Upper lobe of left lung (tissue), 4 donors: Measurements from ENCODE around the gene TMEM43.

Source experiments
- CTCF ChIP-seq, 6 experiments: fragments of 450-650 bp in 4 of 6; fragments of 200-600 bp in 2 of 6; sonication (generic) in 2 of 6; IDR thresholded peaks; one replicate each; pipeline ENCODE4 v1.5.1; 2016 to 2019; ENCODE audit warnings: antibody characterized with exemption in 6 of 6
- EP300 ChIP-seq, 4 donors: sonication (generic); formaldehyde crosslinking; IDR thresholded peaks; one replicate each; pipeline ENCODE4 v1.5.1; 2017; ENCODE audit warnings: antibody characterized with exemption in 4 of 4, control low read depth in 2 of 4
- POLR2A ChIP-seq, 4 donors: fragments of 450-650 bp; IDR thresholded peaks; one replicate each; pipeline ENCODE4 v1.5.1; 2016 to 2017; ENCODE audit warnings: antibody characterized with exemption in 4 of 4, mild to moderate bottlenecking in 2 of 4

- TF ChIP-seq POLR2A (IDR thresholded peaks at IDR 0.05) (no peak), CTCF (IDR thresholded peaks at IDR 0.05) (no peak), EP300 (IDR thresholded peaks at IDR 0.05) (no peak)
Measured at GRCh38 chr3:14157951-14158350, 33.1 kb downstream of the TMEM43 start.
